NCI-H1105 treated with DMSO at 0.1 percent for 48 hours (cell line): ENCODE data around the gene POR.

Experiments used
- DNase-seq: peaks from one replicate; lab custom pipeline; 2025; lab: John Stamatoyannopoulos, UW

POR gene

DNA sequence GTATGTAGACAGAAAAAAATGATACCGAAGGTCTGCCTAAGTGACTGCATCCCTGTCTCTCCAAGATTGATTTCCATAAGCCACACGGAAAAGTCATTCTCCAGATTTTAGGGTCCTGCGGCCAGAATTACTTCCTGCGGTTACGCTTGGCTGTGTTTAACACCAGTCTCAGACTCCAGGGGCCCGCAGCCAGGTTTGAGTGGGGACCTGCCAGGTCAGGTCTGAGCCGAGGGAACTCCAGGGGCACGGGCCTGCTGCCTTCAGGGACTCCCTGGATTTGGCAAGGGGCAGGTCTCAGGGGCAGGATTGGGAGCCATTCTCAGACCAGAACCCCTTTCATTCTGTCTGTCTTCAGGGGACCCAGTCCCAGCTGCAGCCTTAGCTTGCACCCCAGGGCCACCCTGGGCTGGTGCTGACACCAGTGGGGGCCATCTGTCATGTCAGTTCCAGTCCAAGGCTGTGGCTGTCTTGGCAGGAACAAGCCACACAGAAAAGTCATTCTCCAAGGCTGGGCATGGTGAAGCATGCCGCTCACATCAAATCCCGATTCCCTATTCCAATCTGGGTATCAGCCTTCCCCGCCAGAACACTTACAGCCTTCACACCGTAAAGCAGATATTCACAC lies 40.5 kb downstream of the POR start:
- DNase-seq: no peak

DNA sequence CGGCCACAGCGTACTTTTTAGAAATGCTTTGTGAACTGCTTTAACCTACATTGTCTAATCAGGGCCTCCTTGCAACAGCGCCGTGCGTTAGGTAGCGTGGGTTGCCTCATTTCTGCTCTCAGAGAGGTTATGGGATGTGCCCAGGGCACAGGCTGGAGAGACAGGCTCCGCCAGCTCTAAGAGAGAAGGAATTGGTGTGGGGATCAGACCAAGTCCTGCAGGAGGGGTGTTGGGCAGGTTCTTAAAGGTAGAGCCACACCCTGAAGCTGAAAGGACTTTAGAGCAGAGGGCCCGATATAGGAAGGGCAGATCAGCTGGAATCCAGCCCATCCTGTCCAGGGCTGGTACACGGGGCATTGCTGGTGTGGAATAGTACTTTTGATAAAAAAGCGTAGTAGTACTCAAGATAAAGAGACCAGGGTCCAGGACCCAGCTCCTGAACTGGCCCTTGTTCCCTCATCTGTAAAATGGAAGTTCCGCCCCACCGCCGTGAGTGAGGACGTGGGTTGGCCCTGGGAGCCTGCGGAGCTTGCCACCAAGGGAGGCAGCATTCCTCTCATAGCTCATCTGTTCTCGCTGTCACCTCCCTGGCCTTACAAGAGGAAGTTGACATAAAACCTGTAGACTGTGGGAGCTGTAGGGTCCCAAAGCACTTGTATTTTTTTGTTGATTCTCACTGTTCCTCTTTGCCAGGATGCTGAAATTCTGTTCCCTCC lies 42.2 kb downstream of the POR start:
- DNase-seq: no peak

DNA sequence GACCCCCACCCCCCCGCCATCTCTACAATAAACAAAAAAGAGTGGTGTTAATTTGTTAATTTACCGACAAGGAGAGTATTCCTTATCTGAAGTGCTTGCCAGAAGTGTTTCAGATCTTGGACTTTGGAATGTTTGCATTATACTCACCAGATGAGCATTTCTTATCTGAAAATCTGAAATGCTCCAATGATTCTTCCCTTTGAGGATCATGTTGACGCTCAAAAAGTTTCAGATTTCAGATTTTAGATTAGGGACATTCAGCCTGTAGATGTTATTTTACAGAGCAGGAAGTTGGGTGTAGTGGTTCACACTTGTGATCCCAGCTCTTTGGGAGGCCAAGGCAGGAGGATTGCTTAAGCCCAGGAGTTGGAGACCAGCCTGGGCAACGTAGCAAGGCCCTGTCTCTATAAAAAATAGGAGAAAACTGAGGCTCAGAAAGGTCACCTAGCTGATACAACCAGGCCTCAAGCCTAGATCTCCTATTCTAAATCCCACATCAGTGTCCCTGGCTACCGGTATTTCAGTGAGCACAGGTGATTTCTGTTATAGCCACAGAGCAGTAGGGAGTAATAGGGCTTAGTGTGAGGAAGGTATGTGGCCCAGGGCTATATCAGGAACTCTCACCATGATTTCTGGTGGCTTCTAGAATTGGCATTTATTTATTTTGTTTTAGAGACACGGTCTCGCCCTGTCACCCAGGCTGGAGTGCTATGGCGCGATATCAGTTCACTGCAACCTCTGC lies 44.0 kb downstream of the POR start:
- DNase-seq: no peak

DNA sequence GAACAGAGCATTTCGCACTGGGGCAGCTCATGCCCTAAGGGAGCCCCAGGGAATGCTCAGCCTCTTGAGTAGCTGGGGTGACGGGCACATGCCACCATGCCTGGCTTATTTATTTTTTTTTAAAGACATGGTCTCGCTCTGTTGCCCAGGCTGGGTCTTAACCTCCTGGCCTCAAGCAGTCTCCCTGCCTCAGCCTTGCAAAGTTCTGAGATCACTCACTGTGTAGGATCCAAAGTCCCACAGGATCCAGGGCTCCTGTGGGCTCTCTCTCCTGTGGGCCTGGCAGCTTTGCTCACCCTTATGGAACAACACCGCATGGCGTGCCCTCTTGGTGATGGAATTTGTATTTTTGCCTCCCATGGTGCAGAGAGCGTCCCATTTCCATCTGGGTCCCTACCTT lies 45.4 kb downstream of the POR start:
- DNase-seq: no peak

DNA sequence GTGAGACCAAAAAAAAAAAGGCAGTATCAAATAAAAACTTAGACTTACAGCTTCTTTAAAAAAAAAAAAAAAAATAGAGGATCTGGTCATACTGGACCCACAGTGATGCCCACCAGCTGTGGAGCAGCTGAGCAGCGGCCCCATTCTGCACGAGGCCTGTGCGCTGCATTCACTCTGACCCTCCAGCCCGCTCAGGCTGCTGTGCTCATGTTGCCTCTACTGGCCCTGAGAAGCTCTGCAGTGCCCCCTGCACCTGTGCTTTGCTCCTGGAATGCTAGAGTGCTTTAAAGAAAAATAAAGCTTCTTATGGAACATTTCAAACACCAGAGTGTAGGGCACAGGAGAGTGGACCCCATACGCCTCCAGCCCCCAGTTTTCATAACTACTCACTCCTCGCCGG lies 46.3 kb downstream of the POR start:
- DNase-seq: no peak

DNA sequence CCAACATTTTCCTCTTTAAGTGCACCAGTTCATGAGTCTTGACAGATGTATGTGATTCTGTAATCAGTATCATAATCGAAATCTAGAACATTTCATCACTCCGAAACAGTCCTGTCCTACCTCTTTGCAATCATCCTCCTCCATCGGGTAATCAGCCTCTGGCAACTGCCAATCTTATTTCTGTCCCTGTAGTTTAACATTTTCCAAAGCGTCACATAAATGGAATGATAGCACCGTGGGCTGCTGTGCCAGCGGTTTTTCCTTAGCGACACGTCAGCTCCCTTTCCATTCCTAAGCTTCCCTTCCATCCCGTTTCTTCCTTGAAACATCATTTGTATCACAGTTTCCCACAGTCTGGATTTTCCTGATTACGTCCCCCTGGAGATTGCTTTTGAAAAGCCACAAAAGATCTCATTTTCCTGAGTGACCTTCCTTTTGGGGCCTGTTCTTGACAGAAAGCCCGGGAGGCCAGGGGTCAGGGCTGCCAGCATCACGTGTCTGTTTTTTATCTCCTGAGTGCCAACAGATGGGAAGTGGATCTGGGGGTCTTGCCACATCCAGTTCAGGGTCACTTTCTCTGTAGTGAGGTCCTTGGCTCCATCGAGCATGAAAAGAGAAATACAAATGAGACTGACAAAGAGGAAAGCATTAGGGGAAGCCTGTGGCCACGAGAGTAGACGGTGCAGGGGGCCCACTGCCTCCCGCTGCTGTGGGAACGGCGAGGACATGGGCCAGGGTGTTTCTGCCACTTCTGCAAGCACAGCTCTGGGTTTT lies 47.8 kb downstream of the POR start:
- DNase-seq: no peak

DNA sequence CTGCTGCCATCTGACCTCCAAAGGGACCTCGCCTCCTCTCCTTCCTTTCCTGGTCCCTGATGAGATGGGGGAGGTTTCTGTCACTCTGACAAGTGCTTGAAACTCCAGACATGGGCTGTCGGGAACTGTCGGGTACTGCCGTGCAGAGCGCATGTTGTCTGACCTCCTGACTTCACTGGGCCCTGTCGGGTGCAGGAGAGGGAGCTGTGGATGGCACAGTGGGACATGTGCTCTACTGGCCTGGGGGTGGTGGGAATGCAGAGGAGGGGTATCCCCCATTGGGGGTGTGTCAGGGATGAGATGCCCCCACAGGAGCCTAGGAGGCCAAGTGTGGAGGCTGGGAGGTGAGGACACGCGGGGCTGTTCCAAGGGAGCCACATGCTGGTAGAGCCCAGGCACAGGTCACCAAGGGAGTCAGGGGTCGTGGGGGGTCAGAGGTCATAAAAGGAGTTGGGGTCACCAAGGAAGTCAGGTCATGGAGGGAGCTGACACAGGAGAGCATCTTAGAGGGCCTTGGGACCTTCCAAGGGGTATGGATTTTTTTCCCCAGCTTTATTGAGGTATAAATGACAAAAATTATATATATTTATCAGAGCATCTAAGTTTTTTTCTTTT lies 48.5 kb downstream of the POR start:
- DNase-seq: no peak

DNA sequence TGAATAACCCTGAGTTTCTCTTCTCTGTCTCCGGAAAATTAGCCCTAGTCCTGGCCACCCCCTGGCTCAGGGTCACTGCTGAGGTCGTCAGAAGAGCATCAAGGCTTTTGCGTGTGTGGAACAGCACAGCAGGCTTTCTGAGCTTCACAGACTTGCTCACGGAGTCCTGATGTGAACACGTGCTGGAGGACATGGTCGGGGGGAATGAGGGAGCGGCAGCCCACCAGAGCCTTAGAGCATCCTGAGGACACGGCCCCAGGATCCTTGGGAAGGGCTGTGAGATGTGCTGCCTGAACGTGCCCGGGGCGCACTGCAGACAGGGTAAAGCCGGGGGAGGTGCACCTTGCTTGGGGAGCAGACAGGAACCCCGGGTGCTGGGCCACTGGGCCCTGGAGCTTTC lies 50.7 kb downstream of the POR start:
- no peak for DNase-seq

DNA sequence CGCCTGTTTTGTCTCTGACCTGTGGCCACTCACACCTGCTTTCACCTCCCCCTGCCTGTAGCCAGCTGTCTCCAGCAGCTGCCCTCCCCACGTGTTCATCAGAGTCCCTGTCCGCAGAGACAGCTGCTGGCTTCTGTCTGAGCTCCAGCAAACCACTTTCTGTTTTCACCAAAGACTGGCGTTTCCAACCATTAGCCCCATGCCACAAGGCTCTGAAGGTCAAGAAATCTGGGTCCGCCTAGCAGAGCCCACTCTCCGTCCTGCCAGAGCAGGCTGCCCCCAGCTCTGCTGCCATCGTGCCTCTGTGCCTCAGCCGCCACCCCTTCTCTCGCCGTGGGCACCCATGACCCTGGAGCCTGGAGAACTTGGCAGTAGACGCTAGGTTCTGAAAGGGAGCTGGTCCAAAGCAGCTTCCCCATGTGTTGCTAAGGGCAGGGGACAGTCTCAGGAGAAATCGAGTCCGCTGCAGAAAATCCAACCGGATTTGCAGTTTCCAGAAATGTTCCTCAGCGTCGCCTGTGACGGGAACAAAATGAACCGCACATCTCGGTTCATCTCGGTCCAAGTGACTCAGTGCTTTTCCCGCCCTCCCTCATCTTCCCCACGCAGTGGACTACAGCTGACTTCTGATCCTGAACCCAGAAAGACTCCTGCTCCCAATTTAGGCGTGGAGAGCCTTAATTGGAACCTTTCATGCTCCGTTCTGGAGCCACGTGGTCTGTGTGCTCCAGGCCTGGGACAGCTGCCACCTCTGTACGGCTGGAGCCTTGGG lies 51.4 kb downstream of the POR start:
- DNase-seq: peak; percentile 78

DNA sequence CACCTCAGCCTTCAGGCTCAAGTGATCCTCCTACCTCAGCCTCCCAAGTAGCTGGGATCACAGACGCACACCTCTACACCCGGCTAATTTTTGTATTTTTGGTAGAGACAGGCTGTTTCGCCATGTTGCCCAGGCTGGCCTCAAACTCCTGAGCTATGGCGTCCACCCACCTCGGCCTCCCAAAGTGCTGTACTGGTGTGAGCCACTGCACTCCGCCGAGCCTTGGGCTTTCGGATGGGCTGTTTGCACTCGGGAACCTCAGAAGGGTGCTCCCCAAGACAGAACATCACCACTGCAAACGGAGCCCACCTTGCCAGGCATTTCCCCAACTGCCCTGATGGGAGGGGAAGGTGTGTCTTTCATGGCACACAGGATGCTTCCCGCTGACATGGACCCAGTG lies 52.1 kb downstream of the POR start:
- DNase-seq: no peak

DNA sequence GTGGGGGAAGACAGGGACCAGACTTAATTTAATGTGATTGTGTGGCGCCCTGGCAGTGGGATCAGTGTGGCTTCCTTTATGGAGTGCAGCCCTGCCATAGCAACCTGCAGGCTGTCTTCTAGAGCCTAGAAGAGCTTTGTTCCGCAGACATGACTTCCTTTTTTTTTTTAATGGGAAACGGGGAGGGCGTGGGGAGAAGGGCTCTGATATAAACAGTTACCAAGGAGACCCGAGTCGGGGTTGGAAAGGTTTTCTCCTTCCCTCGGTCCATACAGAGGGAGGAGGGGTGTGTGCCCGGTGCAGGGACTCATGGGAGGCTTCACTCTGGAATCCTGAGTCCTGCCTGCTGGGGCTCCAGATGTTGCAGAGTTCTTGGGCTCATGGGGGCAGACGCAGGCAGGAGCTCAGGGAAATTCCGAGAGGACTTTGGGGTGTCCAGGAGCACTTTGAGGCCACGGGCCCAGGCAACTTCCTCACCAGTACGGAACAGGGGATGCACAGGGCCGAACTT lies 52.6 kb downstream of the POR start:
- DNase-seq: no peak

DNA sequence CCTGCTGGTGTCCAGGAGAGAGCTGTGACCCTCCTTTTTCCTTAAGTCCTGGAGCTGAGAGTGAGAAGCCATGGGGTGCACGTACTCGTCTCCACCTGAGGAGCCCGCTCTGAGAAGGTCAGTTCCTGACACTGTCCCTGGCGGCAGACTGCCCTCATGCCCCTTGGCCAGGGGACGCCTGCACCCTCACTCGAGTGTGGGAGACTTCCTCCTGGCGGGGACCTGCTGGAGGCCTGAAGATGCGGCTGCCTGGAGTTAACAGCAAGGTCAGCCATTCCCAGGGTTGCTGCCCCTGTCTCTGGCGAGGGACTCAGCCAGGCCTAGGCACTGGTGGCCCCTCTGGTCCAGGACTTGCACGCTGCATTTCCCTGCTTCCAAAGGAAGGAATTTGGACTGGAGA lies 53.1 kb downstream of the POR start:
- DNase-seq: no peak

DNA sequence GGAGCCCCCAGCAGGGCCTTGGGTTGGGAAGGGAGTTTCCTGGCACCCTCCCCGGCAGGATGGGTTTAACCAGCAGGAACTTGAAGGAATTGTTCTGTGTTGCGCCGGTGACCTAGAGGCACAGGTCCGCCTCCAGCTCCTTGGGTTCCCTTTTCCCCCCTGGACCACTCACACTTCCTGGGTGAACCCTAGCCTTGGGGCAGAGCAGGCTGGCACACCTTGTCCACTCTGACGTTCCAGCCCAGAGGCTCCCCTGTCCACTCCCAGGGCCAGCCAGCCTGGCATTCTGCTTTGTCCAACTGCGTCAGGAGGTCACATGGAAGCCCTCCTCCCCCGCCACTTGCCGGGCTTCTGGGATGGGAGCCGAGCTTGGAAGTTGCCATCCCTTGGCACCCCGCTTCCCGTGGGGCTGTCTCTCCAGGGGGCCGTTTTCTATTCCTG lies 53.6 kb downstream of the POR start:
- no peak for DNase-seq

DNA sequence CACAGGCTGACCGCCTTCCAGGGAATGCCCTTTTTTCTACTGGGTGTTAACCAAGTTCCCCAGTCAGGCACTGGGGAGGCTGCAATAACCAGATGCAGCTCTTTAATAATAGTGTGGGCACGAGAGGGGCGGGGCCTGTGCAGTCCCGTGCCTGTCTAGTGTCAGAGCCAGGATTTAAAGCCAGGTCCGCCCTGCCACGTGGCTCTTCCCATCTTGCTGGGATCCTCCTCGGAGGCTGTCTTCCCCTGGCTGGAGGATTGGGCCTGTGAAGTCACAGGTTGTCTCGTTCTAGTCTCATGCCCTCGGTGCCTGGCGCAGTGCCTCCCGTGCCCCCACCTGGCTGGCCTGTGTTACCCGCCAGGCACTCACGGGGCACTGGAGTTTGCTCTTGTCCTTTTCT lies 54.2 kb downstream of the POR start:
- no peak for DNase-seq

DNA sequence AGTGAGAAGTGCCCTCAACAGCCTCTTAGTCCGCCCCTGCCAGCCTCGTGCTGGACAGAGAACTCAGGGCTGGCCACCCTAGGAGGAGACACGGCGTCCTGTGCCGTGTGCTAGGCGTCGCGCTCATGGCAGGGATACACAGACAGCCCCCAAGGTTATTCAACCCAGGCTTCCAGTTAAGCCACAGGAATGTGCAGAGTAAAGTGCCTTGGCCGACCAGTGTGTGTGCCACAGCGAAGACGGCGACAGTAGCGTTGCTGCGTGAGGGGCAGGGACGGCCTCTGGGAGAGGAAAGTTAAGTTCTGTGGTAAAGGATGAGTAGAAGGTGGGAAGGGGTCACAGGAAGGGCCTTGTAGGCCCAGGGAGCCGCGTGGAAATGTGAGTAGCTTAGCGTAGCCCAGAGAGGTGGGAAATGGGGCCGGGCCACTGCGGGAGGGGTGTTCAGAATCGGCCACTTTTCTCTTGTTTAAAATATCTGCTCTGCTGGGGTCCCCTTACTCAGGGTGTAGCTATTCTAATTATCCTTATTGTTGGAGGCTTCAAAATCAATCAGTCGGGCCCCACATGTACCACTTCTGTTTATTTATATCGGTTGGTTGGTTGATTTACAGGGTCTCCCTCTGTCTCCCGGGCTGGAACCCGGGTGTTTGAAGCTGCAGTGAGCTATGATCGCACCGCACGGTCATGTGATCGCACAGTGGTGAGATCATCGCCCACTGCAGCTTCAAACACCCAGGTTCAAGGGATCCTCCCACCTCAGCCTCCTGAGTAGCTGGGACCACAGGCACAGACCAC lies 54.9 kb downstream of the POR start:
- DNase-seq: no peak

DNA sequence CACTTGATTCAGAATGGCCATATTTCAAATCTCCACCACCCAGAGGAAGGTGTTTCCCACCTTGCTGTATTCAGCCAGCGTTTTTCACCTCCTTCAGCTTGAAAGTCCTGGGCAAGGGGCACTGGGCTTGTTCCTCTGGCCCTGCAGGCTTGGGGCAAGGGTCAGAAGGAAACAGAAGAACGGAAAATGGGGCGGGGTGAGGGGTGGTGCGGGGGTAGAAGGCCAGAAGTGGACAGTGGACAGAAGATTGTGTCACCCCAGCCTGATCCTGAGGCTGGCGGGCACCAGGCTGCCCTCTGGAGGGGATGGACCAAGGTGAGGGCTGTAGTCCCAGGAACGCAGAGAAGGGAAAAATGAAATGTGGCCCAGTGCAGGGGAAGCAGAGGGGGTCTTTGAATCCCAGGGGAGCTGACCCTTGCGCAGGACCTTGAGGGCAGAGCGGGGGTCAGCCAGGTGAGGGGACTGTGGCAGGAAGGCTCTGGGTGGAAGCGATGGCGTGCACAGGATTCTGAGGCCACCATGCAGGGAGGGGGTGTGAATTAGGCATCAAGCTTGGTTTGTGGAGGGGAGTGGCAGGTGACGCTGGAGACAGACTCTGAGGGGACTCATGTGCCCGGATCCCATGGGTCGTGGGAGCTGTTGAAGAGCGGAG lies 56.5 kb downstream of the POR start:
- no peak for DNase-seq

DNA sequence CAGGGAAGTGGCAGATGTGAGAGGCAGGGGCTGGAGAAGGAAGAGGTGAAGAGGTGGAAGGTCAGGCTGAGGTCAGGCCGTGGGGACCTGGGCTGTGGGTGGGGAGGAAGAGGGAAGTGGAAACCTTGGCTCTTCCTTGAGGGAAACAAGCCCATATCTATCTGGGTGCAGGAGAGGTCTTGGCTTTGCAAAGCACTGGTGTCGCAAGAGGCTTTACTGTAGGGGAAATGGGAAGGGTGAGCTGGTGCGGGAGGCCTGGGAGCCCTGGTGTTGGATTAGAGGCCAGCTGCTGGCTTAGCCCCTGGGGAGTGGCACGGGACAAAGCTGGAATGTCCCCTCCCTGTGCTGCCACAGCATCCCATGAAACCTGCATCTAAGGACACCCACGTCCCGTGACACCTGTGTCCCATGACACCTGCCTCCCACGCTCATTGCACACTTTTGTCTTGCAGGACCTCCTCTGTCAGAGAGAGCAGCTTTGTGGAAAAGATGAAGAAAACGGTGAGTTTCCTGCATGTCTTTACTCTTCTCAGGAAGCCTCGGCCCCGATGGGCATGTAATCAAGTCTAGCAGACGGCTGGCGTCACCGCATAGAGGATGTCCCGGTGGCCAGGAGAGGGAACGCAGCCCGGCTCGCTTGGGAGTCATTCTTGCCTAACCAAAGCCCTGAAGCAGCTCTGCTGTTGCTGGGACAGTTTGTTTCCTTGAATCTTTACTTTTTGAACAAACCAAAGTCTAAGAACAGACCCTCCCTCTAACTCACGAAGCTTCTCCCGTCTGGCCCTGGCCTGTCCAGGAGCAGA lies 57.2 kb downstream of the POR start:
- no peak for DNase-seq

DNA sequence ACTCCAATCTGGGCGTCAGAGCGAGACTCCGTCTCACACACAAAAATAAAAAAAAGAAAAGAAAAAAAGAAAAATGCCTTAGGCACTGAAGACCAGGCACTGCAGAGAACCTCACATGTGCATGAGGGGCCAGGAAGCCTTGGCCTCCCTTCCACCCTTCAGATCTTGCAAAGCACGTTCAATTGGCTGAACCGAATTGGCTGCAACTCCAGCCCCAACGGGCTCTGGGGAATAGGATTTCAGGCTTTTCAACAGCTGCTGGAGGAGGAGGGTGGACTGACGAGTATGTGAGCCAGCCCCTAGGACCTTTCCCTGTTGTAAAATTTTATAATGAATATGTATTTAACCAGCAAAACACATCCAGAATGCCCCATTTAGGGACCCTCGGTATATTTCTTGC lies 62.8 kb downstream of the POR start:
- no peak for DNase-seq
